GM10847 (cell line): ENCODE data around the gene ADAMTSL1.

Experiments used
- POLR2A ChIP-seq: IDR thresholded peaks from 2 replicates; pipeline ENCODE4 v1.6.1; 2011; ENCODE audit not compliant: insufficient read length; ENCODE audit errors: extremely low read depth

The ADAMTSL1 gene

DNA sequence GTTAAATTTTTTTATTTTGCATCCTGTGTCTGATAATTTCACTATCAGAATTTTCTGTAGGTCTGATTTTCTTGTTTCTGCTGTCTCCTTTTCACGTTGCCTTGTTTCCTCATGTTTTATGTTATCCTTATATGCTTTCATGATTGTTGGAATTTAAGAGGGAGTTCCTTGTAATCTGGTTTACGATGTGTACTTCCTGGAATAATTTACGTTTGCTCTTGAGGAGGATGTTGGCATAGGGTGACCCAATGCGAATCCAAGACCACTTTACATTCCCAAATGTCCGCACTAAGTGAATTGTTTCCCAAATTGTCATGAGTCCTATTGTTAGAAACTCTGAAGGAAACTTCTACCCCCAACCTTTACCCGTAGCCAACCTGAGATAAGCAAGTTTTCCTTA, 80.3 kb downstream of the ADAMTSL1 start:
- TF ChIP-seq POLR2A, result no peak

- TF ChIP-seq POLR2A, result no peak
Measured at GRCh38 chr9:18555105-18555883, 81.3 kb downstream of the ADAMTSL1 start.

- no peak for TF ChIP-seq POLR2A
Measured at GRCh38 chr9:18564018-18564880, 90.3 kb downstream of the ADAMTSL1 start.

DNA sequence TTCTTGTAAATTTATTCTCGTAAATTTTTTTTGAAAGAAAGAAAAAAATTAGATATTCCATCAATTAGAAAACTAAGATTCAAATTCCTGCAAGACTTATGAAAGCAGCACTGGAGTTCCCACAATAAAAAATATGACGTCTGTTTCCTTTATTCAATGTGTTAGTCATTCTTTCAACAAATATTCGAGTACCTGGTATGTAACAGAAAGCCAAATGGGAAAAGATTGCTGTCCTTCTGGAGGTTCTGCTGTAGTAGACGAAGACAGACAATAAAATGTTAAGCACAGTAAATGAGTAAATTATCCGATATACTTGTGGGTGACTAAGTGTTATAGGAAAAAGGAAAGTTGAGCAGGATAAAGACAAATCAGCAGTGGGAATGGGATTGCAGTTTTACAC, 92.2 kb downstream of the ADAMTSL1 start:
- TF ChIP-seq POLR2A, result no peak

DNA sequence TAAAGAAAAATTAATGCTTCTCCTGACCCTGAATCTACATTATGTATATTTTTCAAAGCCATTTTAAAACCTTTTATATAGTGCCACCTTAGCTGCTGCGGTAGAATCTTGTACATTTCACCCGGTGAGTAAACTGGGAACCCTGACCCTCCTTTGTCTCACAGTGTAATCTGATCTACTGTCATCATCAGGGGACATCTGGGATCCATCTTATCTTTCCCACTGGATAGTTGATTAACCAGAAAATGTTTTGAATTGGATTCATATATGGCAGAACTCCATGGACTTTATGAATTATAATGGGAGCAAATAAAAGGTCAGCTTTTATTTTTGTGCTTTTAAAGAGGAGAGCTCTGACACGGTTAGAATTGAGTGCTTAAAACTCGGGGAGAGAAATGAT, 95.0 kb downstream of the ADAMTSL1 start:
- no peak for TF ChIP-seq POLR2A

- TF ChIP-seq POLR2A, result no peak
Measured at GRCh38 chr9:18569941-18570630, 96.1 kb downstream of the ADAMTSL1 start.

GRCh38 chr9:18573021-18573556, 99.1 kb downstream of the ADAMTSL1 start:
- TF ChIP-seq POLR2A, result no peak

DNA sequence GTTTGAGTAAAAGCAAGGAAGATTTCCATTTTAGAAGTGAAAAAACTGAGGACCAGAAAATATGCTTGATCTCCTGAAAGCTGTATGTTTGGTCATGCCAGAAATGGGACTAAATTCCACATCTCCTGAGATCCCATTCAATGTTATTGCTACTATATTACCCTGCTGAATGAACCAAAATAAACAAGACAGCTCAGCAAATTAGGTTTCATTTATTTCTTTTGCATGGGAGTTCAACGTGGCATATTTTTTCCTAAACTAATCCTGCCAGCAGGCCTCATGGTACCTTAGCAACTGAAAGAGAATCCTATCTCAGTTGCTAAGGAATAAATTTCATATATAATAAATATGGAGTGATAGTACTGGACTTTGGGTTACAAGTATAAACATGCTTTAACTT, 101.7 kb downstream of the ADAMTSL1 start:
- no peak for TF ChIP-seq POLR2A

GRCh38 chr9:18579536-18579935, 105.6 kb downstream of the ADAMTSL1 start:
- TF ChIP-seq POLR2A, result no peak

DNA sequence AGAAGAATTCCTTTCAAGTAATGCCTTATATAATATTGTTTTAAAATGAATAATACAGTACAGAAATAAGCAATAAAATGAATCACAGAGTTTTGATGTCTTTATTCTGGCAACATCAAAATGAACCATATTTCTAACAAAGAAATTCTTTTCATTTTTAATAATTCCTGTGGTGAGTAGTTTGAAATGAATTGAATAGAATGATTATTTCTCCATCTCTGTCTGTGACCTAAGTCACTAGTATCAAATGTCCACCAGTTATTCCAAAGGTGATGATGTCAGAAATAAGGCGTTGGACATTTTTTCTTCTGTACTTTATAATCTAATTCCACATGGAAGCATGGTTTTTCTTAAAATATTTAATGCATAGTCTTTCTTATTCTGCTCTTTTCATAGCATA, 106.2 kb downstream of the ADAMTSL1 start:
- TF ChIP-seq POLR2A, result no peak

- no peak for TF ChIP-seq POLR2A
Measured at GRCh38 chr9:18585996-18586395, 112.0 kb downstream of the ADAMTSL1 start.

- no peak for TF ChIP-seq POLR2A
Measured at GRCh38 chr9:18588002-18588401, 114.0 kb downstream of the ADAMTSL1 start.

GRCh38 chr9:18591261-18591660, 117.3 kb downstream of the ADAMTSL1 start:
- TF ChIP-seq POLR2A, result no peak

GRCh38 chr9:18594837-18595236, 120.9 kb downstream of the ADAMTSL1 start:
- TF ChIP-seq POLR2A, result no peak

GRCh38 chr9:18595597-18595996, 121.6 kb downstream of the ADAMTSL1 start:
- TF ChIP-seq POLR2A, result no peak
